Activated T-helper 1 cell treated with anti-CD3 and anti-CD28 coated beads, Interleukin-12 subunit alpha, Interleukin-12 subunit beta, Interleukin-2, Interleukin-4 antibody, amounts not matched to agents 30 ng/mL and 10 ng/mL and 1 ng/mL, durations not matched to agents 14 hours and 24 hours and 36 hours (primary cell): ENCODE measurements around the gene ERC2. TPM values are rescaled to one million over a fixed set of nuclear protein-coding genes. Genes with fewer than 3 reads are reported as not detected.

Experiments
- DNase-seq: peaks from one replicate; pipeline ENCODE4 v3.0.0; 2021; ENCODE audit warnings: low spot score
- H3K27ac Mint-ChIP-seq: one replicate; pipeline ENCODE4 v1.8.0; 2021; ENCODE audit warnings: mild to moderate bottlenecking, mixed read lengths
- H3K27me3 Mint-ChIP-seq: one replicate; pipeline ENCODE4 v1.8.0; 2022; ENCODE audit warnings: mild to moderate bottlenecking, moderate library complexity, mixed read lengths; ENCODE audit not compliant: insufficient read depth
- H3K36me3 Mint-ChIP-seq: one replicate; pipeline ENCODE4 v1.8.0; 2021; ENCODE audit warnings: low read depth, mixed read lengths
- H3K4me1 Mint-ChIP-seq: one replicate; pipeline ENCODE4 v1.8.0; 2021; ENCODE audit warnings: low read depth, mixed read lengths
- H3K4me3 Mint-ChIP-seq: one replicate; pipeline ENCODE4 v1.8.0; 2021; ENCODE audit warnings: mild to moderate bottlenecking, moderate library complexity, mixed read lengths
- H3K9me3 Mint-ChIP-seq: one replicate; pipeline ENCODE4 v1.8.0; 2021; ENCODE audit warnings: mixed read lengths
- intact Hi-C: fragments of 100-400 bp; cut with micrococcal nuclease; formaldehyde crosslinking; loops from one replicate; pipeline ENCODE4 v1.15.1; 2024
- total RNA-seq: library from RNA; stranded (reverse); gene quantifications from 2 replicates; pipeline ENCODE4 v1.2.3, GENCODE V29; 2022

Gene ERC2
- total RNA-seq, 1 donor from 2014 or later, result not detected

DNA sequence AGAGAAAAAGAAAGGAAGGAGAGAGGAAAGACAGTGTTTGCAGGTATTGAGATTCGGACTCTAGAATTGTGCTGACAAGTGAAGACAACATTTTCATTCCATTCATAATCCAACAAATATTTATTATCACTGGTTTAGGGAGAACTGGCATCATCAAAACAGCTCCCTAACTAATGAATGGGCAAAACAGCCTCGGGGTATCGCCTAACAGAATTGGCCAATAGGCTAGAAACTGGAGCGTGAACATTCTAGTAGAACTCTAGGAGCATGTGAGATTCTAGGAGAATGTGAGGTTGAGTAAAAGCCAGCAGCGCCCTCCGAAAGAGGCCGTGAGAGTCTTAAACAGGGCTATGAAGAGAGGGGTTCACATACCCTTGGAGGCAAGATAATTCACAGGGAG is 759.3 kb downstream of the ERC2 start:
- no peak for DNase-seq
- no peaks in the 10 kb centered on the region for H3K36me3 Mint-ChIP-seq
- intact Hi-C loops, result no loop called here
- no peak overlapping the region for H3K27ac Mint-ChIP-seq
- H3K27me3 Mint-ChIP-seq, result peaks cover 2% of the 10 kb centered on the region
- H3K4me3 Mint-ChIP-seq, result no peak overlapping the region
- H3K9me3 Mint-ChIP-seq, result no peaks in the 10 kb centered on the region
- H3K4me1 Mint-ChIP-seq, result no peaks in the 10 kb centered on the region

DNA sequence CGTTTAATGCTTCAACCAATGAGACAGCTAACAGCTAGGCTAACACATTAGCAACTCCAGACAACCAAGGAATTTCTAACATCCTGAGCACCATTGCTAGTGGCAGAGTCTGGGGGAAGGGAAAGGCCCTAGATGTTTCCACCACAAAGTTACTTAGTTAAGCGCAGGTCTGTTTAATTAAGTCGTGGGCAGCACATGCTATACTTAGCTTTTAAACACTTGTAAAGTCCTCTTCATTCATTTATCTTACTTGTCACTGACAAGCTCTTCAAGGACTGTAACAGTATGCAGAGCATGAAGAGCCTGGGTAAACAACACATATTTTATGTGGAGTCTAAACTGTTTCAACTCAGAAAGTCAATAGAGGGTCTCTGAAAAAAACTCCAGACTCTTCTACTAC is 760.0 kb downstream of the ERC2 start:
- Mint-ChIP-seq H3K27me3 (no peaks in the 10 kb centered on the region), H3K9me3 (no peaks in the 10 kb centered on the region), H3K27ac (no peak overlapping the region), H3K4me3 (no peak overlapping the region), H3K4me1 (no peaks in the 10 kb centered on the region), H3K36me3 (no peaks in the 10 kb centered on the region)
- DNase-seq, result no peak
- intact Hi-C loops, result no loop called here

DNA sequence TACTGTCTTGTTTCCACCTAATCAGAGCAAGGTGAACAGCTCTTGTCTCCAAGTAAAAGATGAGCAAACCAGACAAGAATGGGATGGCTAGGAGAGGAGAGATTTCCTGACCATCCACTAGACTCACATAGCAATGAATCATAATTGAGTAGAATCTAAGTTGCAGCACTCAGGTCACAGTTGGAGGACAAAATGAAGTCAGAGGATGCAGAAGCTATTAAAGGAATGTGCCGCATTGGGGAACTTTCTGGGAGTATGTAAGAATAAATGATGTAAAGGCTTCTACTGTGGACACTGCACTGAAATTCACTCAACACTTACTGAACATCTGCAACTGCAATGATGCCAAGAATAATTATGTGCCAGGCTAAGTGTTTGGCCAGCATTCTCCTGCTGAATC is 763.7 kb downstream of the ERC2 start:
- intact Hi-C loops, result no loop called here
- H3K27me3 Mint-ChIP-seq, result no peaks in the 10 kb centered on the region
- no peaks in the 10 kb centered on the region for H3K4me1 Mint-ChIP-seq
- no peaks in the 10 kb centered on the region for H3K9me3 Mint-ChIP-seq
- H3K36me3 Mint-ChIP-seq, result no peaks in the 10 kb centered on the region
- no peak for DNase-seq
- H3K4me3 Mint-ChIP-seq, result no peak overlapping the region
- no peak overlapping the region for H3K27ac Mint-ChIP-seq

DNA sequence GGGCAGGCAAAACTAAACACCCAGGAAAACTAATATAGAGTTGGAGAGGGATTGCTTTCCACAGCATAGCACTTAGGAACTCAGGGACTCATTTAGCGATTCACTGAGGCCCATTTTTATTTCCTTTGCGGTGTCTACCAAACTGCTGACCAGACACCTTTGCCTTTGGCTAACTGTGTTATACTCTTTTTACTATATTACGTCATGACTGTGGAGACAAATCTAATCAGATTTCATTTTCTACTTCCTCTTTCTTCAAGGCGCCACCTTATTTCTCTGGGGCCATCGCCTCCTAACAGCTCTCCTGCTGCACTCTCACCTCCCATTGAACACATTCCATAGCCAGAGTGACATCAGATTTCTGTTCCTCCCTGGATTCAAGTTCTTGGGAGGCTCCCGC is 765.4 kb downstream of the ERC2 start:
- no peaks in the 10 kb centered on the region for H3K4me1 Mint-ChIP-seq
- DNase-seq, result no peak
- no peak overlapping the region for H3K27ac Mint-ChIP-seq
- no peaks in the 10 kb centered on the region for H3K27me3 Mint-ChIP-seq
- H3K9me3 Mint-ChIP-seq, result no peaks in the 10 kb centered on the region
- H3K36me3 Mint-ChIP-seq, result no peaks in the 10 kb centered on the region
- intact Hi-C loops, result no loop called here
- H3K4me3 Mint-ChIP-seq, result no peak overlapping the region

DNA sequence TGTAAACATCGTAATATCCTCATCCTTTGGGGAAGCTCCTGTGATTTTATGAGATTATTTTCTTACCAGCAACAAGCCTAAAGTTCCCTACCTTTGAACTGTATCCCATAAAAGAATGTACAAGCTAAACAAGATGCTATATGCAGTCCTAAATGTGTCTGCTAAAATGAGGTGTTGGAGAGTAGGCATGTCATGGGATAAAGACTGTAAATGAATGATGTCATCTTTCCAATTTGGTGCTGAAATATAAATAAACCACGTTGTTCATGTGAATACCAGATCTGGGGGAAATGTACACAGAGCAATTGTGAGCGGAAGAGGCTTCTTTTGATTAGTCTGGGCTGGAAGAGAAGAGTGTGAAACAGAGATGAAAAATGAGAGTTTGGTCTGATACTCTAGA is 766.3 kb downstream of the ERC2 start:
- Mint-ChIP-seq H3K9me3 (no peaks in the 10 kb centered on the region), H3K4me3 (no peak overlapping the region), H3K27me3 (no peaks in the 10 kb centered on the region), H3K27ac (no peak overlapping the region), H3K4me1 (no peaks in the 10 kb centered on the region), H3K36me3 (no peaks in the 10 kb centered on the region)
- no peak for DNase-seq
- intact Hi-C loops, result no loop called here

DNA sequence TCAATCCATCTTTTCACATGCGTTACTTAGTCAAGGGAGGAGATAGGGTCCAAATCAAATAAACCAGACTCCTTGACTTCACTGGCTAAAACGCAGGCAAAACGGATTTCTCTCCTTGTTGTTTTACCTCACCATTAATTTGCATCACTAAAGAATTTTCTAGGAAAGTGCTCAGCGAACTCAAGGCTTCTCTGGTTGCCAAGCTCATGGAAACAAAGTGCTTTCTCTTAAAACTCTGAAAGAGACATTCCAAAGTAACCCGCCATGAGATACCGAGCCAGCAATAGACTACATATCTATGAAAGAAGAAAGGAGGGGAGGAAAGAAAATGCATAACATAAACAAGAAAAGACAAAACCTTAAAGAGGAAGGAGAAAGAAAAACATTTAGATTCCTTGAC is 769.4 kb downstream of the ERC2 start:
- Mint-ChIP-seq H3K4me1 (no peaks in the 10 kb centered on the region), H3K27ac (no peak overlapping the region), H3K4me3 (no peak overlapping the region), H3K36me3 (no peaks in the 10 kb centered on the region), H3K9me3 (no peaks in the 10 kb centered on the region), H3K27me3 (no peaks in the 10 kb centered on the region)
- no peak for DNase-seq
- intact Hi-C loops, result no loop called here

DNA sequence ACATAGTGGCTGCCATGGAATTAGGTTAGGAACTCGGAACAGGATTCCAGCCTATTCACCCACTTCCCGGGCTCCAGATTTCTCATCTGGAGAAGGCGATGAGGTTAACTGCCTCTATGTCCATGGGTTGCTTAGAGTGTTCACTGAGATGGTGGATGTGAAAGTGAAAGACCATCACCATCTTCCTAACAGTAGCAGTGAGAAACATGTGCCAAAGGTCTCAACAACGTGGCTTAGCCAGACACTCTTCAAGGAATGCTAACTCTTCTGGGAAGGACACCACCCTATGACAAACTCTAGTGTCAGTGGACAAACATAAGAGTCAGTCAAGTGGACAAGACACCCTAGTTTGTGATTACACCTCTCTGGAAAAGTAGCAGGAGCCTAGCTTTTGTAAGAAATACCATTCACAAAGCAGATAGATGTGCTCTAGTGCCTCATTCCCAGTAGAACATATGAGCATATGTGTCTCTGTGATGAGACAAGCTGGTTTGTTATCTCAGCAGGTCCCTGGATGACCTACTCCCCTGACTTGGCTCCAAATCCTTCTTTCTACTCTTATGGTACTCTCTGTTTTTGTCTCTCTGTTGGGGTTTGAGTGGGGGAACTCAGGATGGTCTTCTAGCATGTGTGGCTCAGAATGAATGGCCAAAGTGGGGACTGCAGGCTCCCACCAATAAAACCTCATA is 770.9 kb downstream of the ERC2 start:
- no peak overlapping the region for H3K27ac Mint-ChIP-seq
- no peaks in the 10 kb centered on the region for H3K36me3 Mint-ChIP-seq
- no peaks in the 10 kb centered on the region for H3K4me1 Mint-ChIP-seq
- no peaks in the 10 kb centered on the region for H3K27me3 Mint-ChIP-seq
- DNase-seq, result no peak
- H3K9me3 Mint-ChIP-seq, result no peaks in the 10 kb centered on the region
- H3K4me3 Mint-ChIP-seq, result no peak overlapping the region
- intact Hi-C loops, result no loop called here

DNA sequence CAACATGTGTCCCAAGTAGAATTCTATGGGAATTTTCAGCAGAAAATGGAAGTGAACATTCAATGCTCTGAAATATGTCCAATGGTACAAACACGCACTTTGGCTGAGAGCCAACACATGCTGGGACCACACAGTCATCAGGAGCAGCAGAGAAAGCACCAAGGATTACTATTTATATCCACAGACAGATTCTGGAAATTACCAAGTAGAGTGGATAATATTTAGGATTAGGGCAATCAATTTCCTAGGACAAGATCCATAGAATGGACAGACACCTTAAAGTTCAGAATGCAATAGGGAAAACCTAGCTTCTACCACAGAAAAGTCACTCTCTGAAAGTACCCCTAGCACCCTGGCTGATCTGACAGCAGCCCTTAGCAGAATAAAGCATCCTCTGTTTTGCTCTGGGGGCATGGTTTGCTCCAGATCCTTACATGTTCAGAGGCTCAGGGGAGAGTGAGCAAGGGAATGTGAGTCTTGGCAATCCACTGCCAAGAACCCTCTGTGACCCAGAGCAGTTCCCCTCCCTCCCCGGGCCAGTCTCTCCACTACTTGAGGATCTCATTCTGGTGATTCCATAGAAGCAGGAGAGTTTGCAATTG is 775.2 kb downstream of the ERC2 start:
- H3K9me3 Mint-ChIP-seq, result no peaks in the 10 kb centered on the region
- H3K27me3 Mint-ChIP-seq, result no peaks in the 10 kb centered on the region
- H3K4me1 Mint-ChIP-seq, result no peaks in the 10 kb centered on the region
- no peak for DNase-seq
- no peaks in the 10 kb centered on the region for H3K36me3 Mint-ChIP-seq
- H3K27ac Mint-ChIP-seq, result no peak overlapping the region
- no peak overlapping the region for H3K4me3 Mint-ChIP-seq
- intact Hi-C loops, result no loop called here

DNA sequence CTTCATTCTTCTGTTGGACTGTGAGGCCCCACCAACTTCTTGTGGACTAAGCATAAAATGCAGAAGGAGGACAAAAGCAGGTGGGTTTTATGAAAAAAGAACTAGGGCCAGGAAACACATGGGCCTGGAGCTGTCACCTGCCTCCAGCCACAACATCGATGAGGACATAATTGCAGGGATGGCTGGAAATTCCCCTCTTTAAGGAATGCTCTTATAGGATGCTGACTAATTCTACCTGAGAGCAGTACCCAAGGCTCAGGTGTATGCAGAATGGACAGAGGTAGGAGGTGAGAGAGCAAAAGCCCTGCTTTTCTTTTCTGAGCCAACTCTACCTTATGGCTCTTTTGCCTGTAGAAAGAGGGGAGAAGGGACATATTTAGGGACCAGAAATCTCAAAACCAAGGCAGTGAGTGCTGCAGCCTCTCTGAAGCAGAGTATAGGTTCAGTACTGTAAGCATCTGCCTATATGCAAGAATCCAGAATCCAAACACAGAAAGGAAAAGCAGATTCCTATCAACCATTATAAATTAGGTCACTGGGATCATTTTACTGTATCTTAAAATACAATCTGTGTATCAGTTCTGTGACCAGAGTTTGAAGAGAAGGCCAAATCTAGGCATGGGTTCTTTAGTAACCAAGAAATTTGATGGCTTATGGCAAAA is 775.8 kb downstream of the ERC2 start:
- H3K9me3 Mint-ChIP-seq, result no peaks in the 10 kb centered on the region
- intact Hi-C loops, result no loop called here
- no peak for DNase-seq
- no peak overlapping the region for H3K4me3 Mint-ChIP-seq
- no peaks in the 10 kb centered on the region for H3K27me3 Mint-ChIP-seq
- no peaks in the 10 kb centered on the region for H3K4me1 Mint-ChIP-seq
- H3K36me3 Mint-ChIP-seq, result no peaks in the 10 kb centered on the region
- H3K27ac Mint-ChIP-seq, result no peak overlapping the region

DNA sequence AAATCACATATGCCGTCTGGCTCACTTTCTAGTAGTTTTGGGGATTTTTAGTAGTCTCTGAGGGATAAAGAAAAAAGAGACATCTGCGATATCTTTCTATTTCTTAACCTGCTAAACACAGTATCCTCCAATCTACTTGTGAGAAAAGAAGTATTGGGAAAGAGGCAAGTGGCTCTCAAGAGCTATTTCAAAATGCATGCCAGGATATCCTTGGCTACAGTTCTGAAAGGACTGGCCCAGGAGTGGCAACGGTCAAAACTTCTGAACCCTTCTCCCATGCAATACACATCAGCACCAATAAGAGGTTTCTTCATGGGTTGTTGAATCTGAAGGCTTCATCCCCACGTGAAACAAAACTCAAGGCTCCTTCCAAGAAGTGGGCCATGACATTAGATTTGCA is 777.1 kb downstream of the ERC2 start:
- intact Hi-C loops, result no loop called here
- DNase-seq, result no peak
- no peaks in the 10 kb centered on the region for H3K27me3 Mint-ChIP-seq
- no peak overlapping the region for H3K4me3 Mint-ChIP-seq
- H3K36me3 Mint-ChIP-seq, result no peaks in the 10 kb centered on the region
- no peaks in the 10 kb centered on the region for H3K4me1 Mint-ChIP-seq
- no peaks in the 10 kb centered on the region for H3K9me3 Mint-ChIP-seq
- no peak overlapping the region for H3K27ac Mint-ChIP-seq

DNA sequence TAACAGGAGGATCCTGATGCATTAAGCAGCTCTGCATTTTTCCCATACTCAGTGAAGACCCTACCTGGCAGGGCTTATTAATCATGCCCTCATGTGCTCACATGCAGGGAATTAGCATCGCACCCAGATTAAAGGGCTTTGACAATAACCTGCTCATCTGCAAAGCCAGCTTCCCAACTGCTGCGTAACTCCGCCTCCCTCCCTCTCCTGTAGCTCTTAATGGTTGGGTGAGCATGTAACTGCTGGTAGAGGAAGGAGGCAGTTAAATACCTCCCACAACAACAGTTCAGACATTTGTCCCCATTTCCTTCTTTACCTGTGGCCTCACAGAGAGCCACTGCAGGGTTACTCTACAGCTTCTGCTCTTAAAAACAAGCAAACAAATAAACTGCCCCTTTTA is 777.5 kb downstream of the ERC2 start:
- intact Hi-C loops, result no loop called here
- no peak overlapping the region for H3K27ac Mint-ChIP-seq
- H3K27me3 Mint-ChIP-seq, result no peaks in the 10 kb centered on the region
- no peaks in the 10 kb centered on the region for H3K4me1 Mint-ChIP-seq
- H3K9me3 Mint-ChIP-seq, result no peaks in the 10 kb centered on the region
- no peaks in the 10 kb centered on the region for H3K36me3 Mint-ChIP-seq
- no peak overlapping the region for H3K4me3 Mint-ChIP-seq
- no peak for DNase-seq

DNA sequence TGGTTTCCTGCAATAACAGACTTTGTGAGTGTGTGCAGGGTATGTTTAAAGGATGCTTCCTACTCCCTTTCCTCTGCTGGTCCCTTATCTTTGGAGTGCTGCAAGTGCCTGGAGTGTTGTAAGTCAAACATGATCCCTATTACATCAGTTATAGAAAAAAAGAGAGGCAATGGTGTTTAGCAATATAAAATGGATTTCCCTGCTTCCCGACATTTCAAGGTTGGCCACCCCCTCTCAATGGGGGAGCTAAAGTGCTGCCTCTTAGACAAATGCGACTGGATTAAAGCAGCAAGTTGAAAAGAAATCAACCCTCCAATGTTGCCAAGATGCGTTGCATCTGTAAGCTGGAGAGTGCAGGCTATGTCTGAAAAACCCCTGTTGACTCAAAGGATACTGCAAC is 778.1 kb downstream of the ERC2 start:
- DNase-seq, result no peak
- no peaks in the 10 kb centered on the region for H3K27me3 Mint-ChIP-seq
- intact Hi-C loops, result no loop called here
- no peak overlapping the region for H3K27ac Mint-ChIP-seq
- H3K4me3 Mint-ChIP-seq, result no peak overlapping the region
- H3K4me1 Mint-ChIP-seq, result no peaks in the 10 kb centered on the region
- H3K9me3 Mint-ChIP-seq, result no peaks in the 10 kb centered on the region
- H3K36me3 Mint-ChIP-seq, result no peaks in the 10 kb centered on the region

DNA sequence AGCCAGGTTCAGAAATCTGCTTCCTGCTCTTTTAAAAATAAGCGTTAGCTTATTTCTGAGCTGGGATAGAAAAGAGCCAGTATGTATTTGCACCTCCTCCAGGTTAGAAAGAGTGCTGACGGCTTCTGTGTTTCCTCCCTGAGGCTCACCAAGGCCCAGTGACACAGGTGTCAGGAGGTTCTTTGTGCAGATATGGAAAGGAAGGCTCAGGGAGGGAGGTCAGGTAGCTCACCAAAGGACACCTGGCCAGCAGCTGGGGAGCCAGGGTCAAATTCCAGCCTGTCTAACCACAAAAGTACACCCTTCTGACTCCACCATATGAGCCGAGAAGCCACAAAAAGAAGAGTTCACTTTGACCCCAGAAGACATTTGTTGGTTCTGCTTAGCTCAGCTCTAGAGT is 780.1 kb downstream of the ERC2 start:
- intact Hi-C loops, result no loop called here
- no peak for DNase-seq
- Mint-ChIP-seq H3K36me3 (no peaks in the 10 kb centered on the region), H3K27ac (no peak overlapping the region), H3K27me3 (no peaks in the 10 kb centered on the region), H3K9me3 (no peaks in the 10 kb centered on the region), H3K4me3 (no peak overlapping the region), H3K4me1 (no peaks in the 10 kb centered on the region)
